Cardiac fibroblast (primary cell): ENCODE results near the gene VAV1.
"Not testable (repeated sequence)": the region's sequence is repeated elsewhere in the genome, so short reads cannot be mapped to it uniquely, and the experiment has no call there.

Source experiments
- DNase-seq, 2 donors: peaks; one replicate each; pipeline versions ENCODE4 v3.0.0 to v3.0.0-alpha.2; 2010; ENCODE audit warnings: low read depth in 2 of 2
- H3K4me3 ChIP-seq, 2 donors: replicated peaks in 1 of 2; 1 replicate in 1 of 2; 2 replicates in 1 of 2; pipeline ENCODE4 v1.5.1; 2011; ENCODE audit warnings: low read depth in 2 of 2, low read length in 2 of 2, mild to moderate bottlenecking in 2 of 2, moderate library complexity in 1 of 2
- CTCF ChIP-seq: IDR thresholded peaks from one replicate; pipeline ENCODE4 v1.5.1; 2011; ENCODE audit warnings: low read depth, mild to moderate bottlenecking, low read length, inconsistent platforms

The VAV1 gene

GRCh38 chr19:6743066-6743465 lies 29.4 kb upstream of the VAV1 start:
- no peak for DNase-seq
- no peak overlapping the region for H3K4me3 ChIP-seq
- no peak for TF ChIP-seq CTCF

DNA sequence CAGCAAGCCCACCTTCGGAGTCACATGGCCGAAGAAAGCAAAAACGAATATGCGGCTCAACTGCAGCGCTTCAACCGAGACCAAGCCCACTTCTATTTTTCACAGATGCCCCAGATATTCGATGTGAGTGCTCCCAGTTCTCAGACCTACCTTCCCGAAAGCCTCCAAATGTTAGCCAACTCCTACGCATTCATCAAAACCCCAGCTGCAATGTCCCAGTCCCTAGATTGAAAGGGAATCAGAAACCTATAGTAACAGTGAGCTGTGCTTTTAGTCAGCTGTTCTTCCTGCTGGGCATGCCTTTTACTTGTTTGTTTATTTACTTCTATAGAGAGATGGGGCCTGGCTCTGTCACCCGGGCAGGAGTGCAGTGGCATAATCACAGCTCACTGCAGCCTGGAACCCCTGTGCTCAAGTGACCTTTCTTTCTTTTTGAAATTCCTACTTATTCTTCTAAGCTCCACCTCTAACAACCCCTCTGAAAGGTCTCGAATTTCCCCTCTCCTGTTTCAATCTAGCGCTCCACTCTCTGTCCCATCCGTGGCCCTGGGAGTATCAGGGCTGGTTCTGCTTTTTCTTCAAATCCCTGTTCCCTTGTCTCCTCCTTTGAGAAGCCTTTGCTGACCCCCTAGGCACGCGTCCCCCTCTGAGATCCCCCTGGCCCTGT lies 28.7 kb upstream of the VAV1 start:
- no peak overlapping the region for H3K4me3 ChIP-seq
- TF ChIP-seq CTCF = no peak
- DNase-seq = peak in 1 of 2 donors; percentile 26

GRCh38 chr19:6744381-6745301 lies 27.9 kb upstream of the VAV1 start:
- peak overlapping the region; percentile 8 to 21 for H3K4me3 ChIP-seq
- TF ChIP-seq CTCF = no peak
- DNase-seq = peak; percentile 91 to 92

- no peak for TF ChIP-seq CTCF
- H3K4me3 ChIP-seq = no peak overlapping the region
- DNase-seq = no peak
These were observed 26.5 kb upstream of the VAV1 start for GRCh38 chr19:6745965-6746364.

DNA sequence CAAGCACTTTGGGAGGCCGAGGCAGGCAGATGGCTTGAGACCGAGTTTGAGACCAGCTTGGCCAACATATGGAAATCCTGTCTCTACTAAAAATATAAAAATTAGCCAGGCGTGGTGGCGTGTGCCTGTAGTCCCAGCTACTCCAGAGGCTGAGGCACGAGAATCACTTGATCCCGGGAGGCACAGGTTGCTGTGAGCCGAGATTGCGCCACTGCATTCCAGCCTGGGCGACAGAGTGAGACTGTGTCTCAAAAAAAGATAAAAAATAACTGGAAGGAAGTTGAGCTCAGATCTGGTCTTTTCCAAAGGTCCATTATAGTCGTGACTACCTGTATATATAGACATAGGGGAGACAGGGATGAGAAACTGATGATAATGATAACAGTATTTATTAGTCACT lies 24.0 kb upstream of the VAV1 start:
- not testable (repeated sequence) for DNase-seq, H3K4me3 ChIP-seq

DNA sequence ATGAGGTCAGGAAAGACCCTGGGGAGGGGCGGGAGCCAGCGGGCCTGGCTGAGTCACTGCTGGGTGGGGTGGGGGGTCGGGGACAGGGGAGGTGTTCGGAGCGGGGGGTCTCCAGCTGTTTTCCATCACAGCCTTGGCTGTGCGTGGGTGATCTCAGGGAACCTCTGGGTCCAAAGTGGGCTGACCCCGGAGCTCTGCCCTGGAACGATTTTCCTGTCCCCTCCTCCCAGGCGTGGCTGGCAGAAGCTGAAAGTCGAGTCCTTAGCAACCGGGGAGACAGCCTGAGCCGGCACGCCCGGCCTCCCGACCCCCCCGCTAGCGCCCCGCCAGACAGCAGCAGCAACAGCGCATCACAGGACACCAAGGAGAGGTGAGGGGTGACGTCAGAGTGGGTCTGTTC lies 22.4 kb upstream of the VAV1 start:
- no peak for DNase-seq
- no peak for TF ChIP-seq CTCF
- no peak overlapping the region for H3K4me3 ChIP-seq

DNA sequence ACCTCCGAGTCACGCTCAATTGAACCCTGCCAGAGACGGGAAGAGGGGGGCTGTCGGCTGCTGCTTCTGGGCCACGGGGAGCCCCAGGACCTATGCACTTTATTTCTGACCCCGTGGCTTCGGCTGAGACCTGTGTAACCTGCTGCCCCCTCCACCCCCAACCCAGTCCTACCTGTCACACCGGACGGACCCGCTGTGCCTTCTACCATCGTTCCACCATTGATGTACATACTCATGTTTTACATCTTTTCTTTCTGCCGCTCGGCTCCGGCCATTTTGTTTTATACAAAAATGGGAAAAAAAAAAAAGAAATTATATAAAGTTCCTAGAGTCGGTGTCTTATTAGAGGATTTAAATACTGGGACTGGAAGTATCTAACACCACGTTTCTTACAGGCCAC lies 21.3 kb upstream of the VAV1 start:
- H3K4me3 ChIP-seq = no peak overlapping the region
- no peak for DNase-seq
- TF ChIP-seq CTCF = no peak
